Measurements from ENCODE around the gene KIDINS220. TPM values are rescaled to one million over a fixed set of nuclear protein-coding genes. Genes with fewer than 3 reads are reported as not detected.

The KIDINS220 gene
- total RNA-seq, 1 experiment from 2014 or later = 166 TPM

GRCh38 chr2:8855010-8855409, 17.6 kb upstream of the KIDINS220 start:
- no peak for DNase-seq (ENCODE audit: low spot score)

GRCh38 chr2:8853426-8853825, 16.0 kb upstream of the KIDINS220 start:
- DNase-seq (ENCODE audit: low spot score) = no peak
- in situ Hi-C loops (cut with HindIII; ENCODE audit: low sequenced_read_pairs) = no loop called here

More at GRCh38 chr2:8855010-8855409, 17.6 kb upstream of the KIDINS220 start:
- in situ Hi-C loops (cut with HindIII; ENCODE audit: low sequenced_read_pairs) = no loop called here

GRCh38 chr2:8851811-8852560, 14.6 kb upstream of the KIDINS220 start:
- in situ Hi-C loops (cut with HindIII; ENCODE audit: low sequenced_read_pairs) = no loop called here
- no peak for DNase-seq (ENCODE audit: low spot score)

GRCh38 chr2:8850845-8851487, 13.6 kb upstream of the KIDINS220 start:
- no peak for DNase-seq (ENCODE audit: low spot score)
- in situ Hi-C loops (cut with HindIII; ENCODE audit: low sequenced_read_pairs) = no loop called here

GRCh38 chr2:8849327-8849726, 11.9 kb upstream of the KIDINS220 start:
- in situ Hi-C loops (cut with HindIII; ENCODE audit: low sequenced_read_pairs) = no loop called here
- no peak for DNase-seq (ENCODE audit: low spot score)

- in situ Hi-C loops (cut with HindIII; ENCODE audit: low sequenced_read_pairs) = no loop called here
- peak; percentile 52 for DNase-seq (ENCODE audit: low spot score)
Observed at GRCh38 chr2:8848328-8849100, 11.1 kb upstream of the KIDINS220 start.

- in situ Hi-C loops (cut with HindIII; ENCODE audit: low sequenced_read_pairs) = no loop called here
- DNase-seq (ENCODE audit: low spot score) = no peak
Observed at GRCh38 chr2:8847400-8847799, 10.0 kb upstream of the KIDINS220 start.

GRCh38 chr2:8841932-8842331, 4.5 kb upstream of the KIDINS220 start:
- in situ Hi-C loops (cut with HindIII; ENCODE audit: low sequenced_read_pairs) = no loop called here
- no peak for DNase-seq (ENCODE audit: low spot score)

GRCh38 chr2:8840475-8841091, 3.2 kb upstream of the KIDINS220 start:
- DNase-seq (ENCODE audit: low spot score) = no peak
- in situ Hi-C loops (cut with HindIII; ENCODE audit: low sequenced_read_pairs) = no loop called here

GRCh38 chr2:8839189-8839965, 2.0 kb upstream of the KIDINS220 start:
- in situ Hi-C loops (cut with HindIII; ENCODE audit: low sequenced_read_pairs) = no loop called here
- no peak for DNase-seq (ENCODE audit: low spot score)

- no peak for DNase-seq (ENCODE audit: low spot score)
- in situ Hi-C loops (cut with HindIII; ENCODE audit: low sequenced_read_pairs) = no loop called here
Observed at GRCh38 chr2:8837795-8838140, 355 bp upstream of the KIDINS220 start.

- no peak for DNase-seq (ENCODE audit: low spot score)
- in situ Hi-C loops (cut with HindIII; ENCODE audit: low sequenced_read_pairs) = no loop called here
Observed at GRCh38 chr2:8835279-8835678, 2.1 kb downstream of the KIDINS220 start.

- no peak for DNase-seq (ENCODE audit: low spot score)
- in situ Hi-C loops (cut with HindIII; ENCODE audit: low sequenced_read_pairs) = no loop called here
Observed at GRCh38 chr2:8833853-8834252, 3.6 kb downstream of the KIDINS220 start.

GRCh38 chr2:8831516-8831915, 5.9 kb downstream of the KIDINS220 start:
- in situ Hi-C loops (cut with HindIII; ENCODE audit: low sequenced_read_pairs) = no loop called here
- no peak for DNase-seq (ENCODE audit: low spot score)

- DNase-seq (ENCODE audit: low spot score) = no peak
- in situ Hi-C loops (cut with HindIII; ENCODE audit: low sequenced_read_pairs) = no loop called here
Observed at GRCh38 chr2:8827729-8828128, 9.7 kb downstream of the KIDINS220 start.

- no peak for DNase-seq (ENCODE audit: low spot score)
- in situ Hi-C loops (cut with HindIII; ENCODE audit: low sequenced_read_pairs) = no loop called here
Observed at GRCh38 chr2:8822218-8822617, 15.2 kb downstream of the KIDINS220 start.

GRCh38 chr2:8821276-8822217, 15.9 kb downstream of the KIDINS220 start:
- peak; percentile 30 for DNase-seq (ENCODE audit: low spot score)
- in situ Hi-C loops (cut with HindIII; ENCODE audit: low sequenced_read_pairs) = no loop called here

GRCh38 chr2:8819948-8820347, 17.5 kb downstream of the KIDINS220 start:
- no peak for DNase-seq (ENCODE audit: low spot score)
- in situ Hi-C loops (cut with HindIII; ENCODE audit: low sequenced_read_pairs) = no loop called here

Measured in G401 (cell line).